Kidney epithelial cell (primary cell): ENCODE measurements around the gene ATP10B. TPM values are rescaled to one million over a fixed set of nuclear protein-coding genes. Genes with fewer than 3 reads are reported as not detected.

Source experiments
- DNase-seq: peaks from one replicate; pipeline ENCODE4 v3.0.0-alpha.2; 2010; ENCODE audit warnings: low read depth
- H3K27me3 ChIP-seq: 2 replicates; pipeline ENCODE4 v1.6.0; 2011; ENCODE audit warnings: low read length; ENCODE audit not compliant: control insufficient read depth, insufficient read depth
- H3K36me3 ChIP-seq: 2 replicates; pipeline ENCODE4 v1.5.1; 2011; ENCODE audit warnings: low read length; ENCODE audit not compliant: control insufficient read depth, insufficient read depth
- H3K4me3 ChIP-seq: 2 replicates; pipeline ENCODE4 v1.5.1; 2011; ENCODE audit warnings: low read depth, mild to moderate bottlenecking, control low read depth, low read length
- CTCF ChIP-seq: IDR thresholded peaks from 2 replicates; pipeline ENCODE4 v1.5.1; 2011; ENCODE audit warnings: mild to moderate bottlenecking, moderate library complexity, low read length, control low read depth, inconsistent platforms; ENCODE audit not compliant: insufficient read depth, poor library complexity, severe bottlenecking
- total RNA-seq: library from RNA; depleted of rRNA; stranded (reverse); fragments of >200 nt; gene quantifications from 2 replicates; pipeline ENCODE4 v1.2.3, GENCODE V29; 2015

ATP10B gene
- total RNA-seq, 1 donor from 2014 or later: not detected

- TF ChIP-seq CTCF: no peak
- Histone ChIP-seq H3K4me3 (no peak overlapping the region), H3K27me3 (no peaks in the 10 kb centered on the region), H3K36me3 (no peaks in the 10 kb centered on the region)
- no peak for DNase-seq
These were observed 295.9 kb downstream of the ATP10B start for GRCh38 chr5:160555971-160556631.

GRCh38 chr5:160555581-160555970 is 296.4 kb downstream of the ATP10B start:
- no peak overlapping the region for H3K4me3 ChIP-seq
- no peak for TF ChIP-seq CTCF
- no peaks in the 10 kb centered on the region for H3K27me3 ChIP-seq
- H3K36me3 ChIP-seq: no peaks in the 10 kb centered on the region
- no peak for DNase-seq

GRCh38 chr5:160550075-160550474 is 301.9 kb downstream of the ATP10B start:
- no peaks in the 10 kb centered on the region for H3K27me3 ChIP-seq
- no peak for TF ChIP-seq CTCF
- DNase-seq: no peak
- H3K36me3 ChIP-seq: no peaks in the 10 kb centered on the region
- H3K4me3 ChIP-seq: no peak overlapping the region

GRCh38 chr5:160548949-160549645 is 302.9 kb downstream of the ATP10B start:
- DNase-seq: peak; percentile 45
- Histone ChIP-seq H3K36me3 (no peaks in the 10 kb centered on the region), H3K27me3 (no peaks in the 10 kb centered on the region), H3K4me3 (no peak overlapping the region)
- TF ChIP-seq CTCF: no peak

GRCh38 chr5:160547872-160548271 is 304.1 kb downstream of the ATP10B start:
- H3K4me3 ChIP-seq: no peak overlapping the region
- DNase-seq: no peak
- H3K36me3 ChIP-seq: no peaks in the 10 kb centered on the region
- TF ChIP-seq CTCF: no peak
- H3K27me3 ChIP-seq: no peaks in the 10 kb centered on the region

GRCh38 chr5:160547061-160547460 is 304.9 kb downstream of the ATP10B start:
- TF ChIP-seq CTCF: no peak

More at GRCh38 chr5:160547061-160547460, 304.9 kb downstream of the ATP10B start:
- no peak for DNase-seq
- Histone ChIP-seq H3K4me3 (no peak overlapping the region), H3K36me3 (no peaks in the 10 kb centered on the region), H3K27me3 (no peaks in the 10 kb centered on the region)
